Mucosa of descending colon (tissue), 3 donors: ENCODE data around the gene TP53. TPM values are rescaled to one million over a fixed set of nuclear protein-coding genes. Genes with fewer than 3 reads are reported as not detected.

Source experiments
- ATAC-seq: fragments of 200-7000 bp; cut with Tn5 transposase; one replicate; pipeline ENCODE4 v1.9.1; 2020; ENCODE audit warnings: mild to moderate bottlenecking, moderate library complexity
- DNase-seq, 3 donors: peaks; one replicate each; pipeline ENCODE4 v3.0.0-alpha.2; 2020
- H3K36me3 ChIP-seq: fragments of 200-600 bp; one replicate; pipeline ENCODE4 v1.8.0; 2021; ENCODE audit warnings: low read depth, mild to moderate bottlenecking
- H3K4me1 ChIP-seq: fragments of 200-600 bp; one replicate; pipeline ENCODE4 v1.8.0; 2021; ENCODE audit warnings: low read depth, mild to moderate bottlenecking
- H3K4me3 ChIP-seq: fragments of 200-600 bp; one replicate; pipeline ENCODE4 v1.8.0; 2021; ENCODE audit warnings: mild to moderate bottlenecking
- H3K9me3 ChIP-seq: fragments of 200-600 bp; one replicate; pipeline ENCODE4 v1.8.0; 2021; ENCODE audit warnings: mild to moderate bottlenecking
- intact Hi-C, 2 donors: fragments of 100-400 bp; cut with DNase I in 1 of 2; cut with micrococcal nuclease in 1 of 2; formaldehyde crosslinking; loops; one replicate each; pipeline versions ENCODE4 v1.11.0 to v1.11.1; 2022; cut with DNase I, micrococcal nuclease
- total RNA-seq, 3 donors: library from RNA; stranded (reverse); fragmentation: NEBNext Ultra II Directional in 2 of 3; extraction: Animal tissue kit (Norgen Biotek cat#: 25700) in 2 of 3; gene quantifications; one replicate each; pipeline versions ENCODE4 v1.2.1 to v1.2.4, GENCODE V29; 2021 to 2023
- TF ChIP-seq, protein P1 (sequence below): fragments of 200-600 bp; IDR thresholded peaks from one replicate; pipeline ENCODE4 v1.8.0; 2022; ENCODE audit warnings: antibody characterized with exemption, mild to moderate bottlenecking
- donor health status: DM: no; HTN: no; CAD: no; lungs with moderate emphysema.
- donor health status: DM: no; HTN: no; CAD: no.
- donor health status: DM: no; HTN: yes; CAD: no.

The TP53 gene
- total RNA-seq, 3 donors from 2014 or later = 33.9 to 75.2 (median 57.0) TPM

DNA sequence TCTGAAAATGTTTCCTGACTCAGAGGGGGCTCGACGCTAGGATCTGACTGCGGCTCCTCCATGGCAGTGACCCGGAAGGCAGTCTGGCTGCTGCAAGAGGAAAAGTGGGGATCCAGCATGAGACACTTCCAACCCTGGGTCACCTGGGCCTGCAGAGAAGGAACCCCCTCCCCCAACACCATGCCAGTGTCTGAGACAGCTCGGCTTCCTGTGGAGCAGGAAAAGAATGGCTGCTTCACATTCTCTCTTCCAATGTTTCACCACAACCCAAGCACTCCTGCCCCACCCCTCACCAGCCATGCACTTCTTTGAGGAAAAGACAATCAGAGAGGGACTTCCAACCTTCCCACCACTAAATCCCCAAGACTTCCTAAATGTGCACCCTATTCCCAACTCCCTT is 10.8 kb downstream of the TP53 start:
- TF ChIP-seq, protein P1, sequence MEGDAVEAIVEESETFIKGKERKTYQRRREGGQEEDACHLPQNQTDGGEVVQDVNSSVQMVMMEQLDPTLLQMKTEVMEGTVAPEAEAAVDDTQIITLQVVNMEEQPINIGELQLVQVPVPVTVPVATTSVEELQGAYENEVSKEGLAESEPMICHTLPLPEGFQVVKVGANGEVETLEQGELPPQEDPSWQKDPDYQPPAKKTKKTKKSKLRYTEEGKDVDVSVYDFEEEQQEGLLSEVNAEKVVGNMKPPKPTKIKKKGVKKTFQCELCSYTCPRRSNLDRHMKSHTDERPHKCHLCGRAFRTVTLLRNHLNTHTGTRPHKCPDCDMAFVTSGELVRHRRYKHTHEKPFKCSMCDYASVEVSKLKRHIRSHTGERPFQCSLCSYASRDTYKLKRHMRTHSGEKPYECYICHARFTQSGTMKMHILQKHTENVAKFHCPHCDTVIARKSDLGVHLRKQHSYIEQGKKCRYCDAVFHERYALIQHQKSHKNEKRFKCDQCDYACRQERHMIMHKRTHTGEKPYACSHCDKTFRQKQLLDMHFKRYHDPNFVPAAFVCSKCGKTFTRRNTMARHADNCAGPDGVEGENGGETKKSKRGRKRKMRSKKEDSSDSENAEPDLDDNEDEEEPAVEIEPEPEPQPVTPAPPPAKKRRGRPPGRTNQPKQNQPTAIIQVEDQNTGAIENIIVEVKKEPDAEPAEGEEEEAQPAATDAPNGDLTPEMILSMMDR = no peak
- intact Hi-C loops = no loop called here
- Histone ChIP-seq H3K36me3 (peaks cover 14% of the 10 kb centered on the region), H3K4me3 (no peak overlapping the region), H3K9me3 (peaks cover 9% of the 10 kb centered on the region), H3K4me1 (no peaks in the 10 kb centered on the region)
- no peak for ATAC-seq
- DNase-seq = no peak

DNA sequence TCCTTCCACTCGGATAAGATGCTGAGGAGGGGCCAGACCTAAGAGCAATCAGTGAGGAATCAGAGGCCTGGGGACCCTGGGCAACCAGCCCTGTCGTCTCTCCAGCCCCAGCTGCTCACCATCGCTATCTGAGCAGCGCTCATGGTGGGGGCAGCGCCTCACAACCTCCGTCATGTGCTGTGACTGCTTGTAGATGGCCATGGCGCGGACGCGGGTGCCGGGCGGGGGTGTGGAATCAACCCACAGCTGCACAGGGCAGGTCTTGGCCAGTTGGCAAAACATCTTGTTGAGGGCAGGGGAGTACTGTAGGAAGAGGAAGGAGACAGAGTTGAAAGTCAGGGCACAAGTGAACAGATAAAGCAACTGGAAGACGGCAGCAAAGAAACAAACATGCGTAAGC is 12.4 kb downstream of the TP53 start:
- ATAC-seq (no peak), DNase-seq (no peak)
- H3K9me3 ChIP-seq = peaks cover 9% of the 10 kb centered on the region
- no peaks in the 10 kb centered on the region for H3K4me1 ChIP-seq
- H3K36me3 ChIP-seq = peaks cover 14% of the 10 kb centered on the region
- intact Hi-C loops = no loop called here
- no peak overlapping the region for H3K4me3 ChIP-seq
- TF ChIP-seq, protein P1 = no peak

DNA sequence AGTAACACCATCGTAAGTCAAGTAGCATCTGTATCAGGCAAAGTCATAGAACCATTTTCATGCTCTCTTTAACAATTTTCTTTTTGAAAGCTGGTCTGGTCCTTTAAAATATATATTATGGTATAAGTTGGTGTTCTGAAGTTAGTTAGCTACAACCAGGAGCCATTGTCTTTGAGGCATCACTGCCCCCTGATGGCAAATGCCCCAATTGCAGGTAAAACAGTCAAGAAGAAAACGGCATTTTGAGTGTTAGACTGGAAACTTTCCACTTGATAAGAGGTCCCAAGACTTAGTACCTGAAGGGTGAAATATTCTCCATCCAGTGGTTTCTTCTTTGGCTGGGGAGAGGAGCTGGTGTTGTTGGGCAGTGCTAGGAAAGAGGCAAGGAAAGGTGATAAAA is 14.1 kb downstream of the TP53 start:
- ATAC-seq = no peak
- Histone ChIP-seq H3K36me3 (peaks cover 20% of the 10 kb centered on the region), H3K9me3 (peaks cover 9% of the 10 kb centered on the region), H3K4me1 (no peaks in the 10 kb centered on the region), H3K4me3 (no peak overlapping the region)
- intact Hi-C loops = no loop called here
- TF ChIP-seq, protein P1 = no peak
- peak in 1 of 3 donors; percentile 63 for DNase-seq

DNA sequence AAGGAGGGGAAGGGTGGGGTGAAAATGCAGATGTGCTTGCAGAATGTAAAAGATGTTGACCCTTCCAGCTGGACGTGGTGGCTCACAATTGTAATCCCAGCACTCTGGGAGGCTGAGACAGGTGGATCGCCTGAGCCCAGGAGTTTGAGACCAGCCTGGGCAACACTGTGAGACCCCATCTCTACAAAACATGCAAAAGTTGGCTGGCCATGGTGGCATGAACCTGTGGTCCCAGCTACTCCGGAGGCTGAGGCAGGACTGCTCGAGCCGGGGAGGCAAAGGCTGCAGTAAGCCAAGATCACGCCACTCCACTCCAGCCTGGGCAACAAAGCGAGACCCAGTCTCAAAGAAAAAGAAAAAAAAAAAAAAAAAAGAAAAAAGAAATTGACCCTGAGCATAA is 18.8 kb downstream of the TP53 start:
- ATAC-seq = no peak
- Histone ChIP-seq H3K9me3 (peaks cover 4% of the 10 kb centered on the region), H3K36me3 (peaks cover 10% of the 10 kb centered on the region), H3K4me1 (no peaks in the 10 kb centered on the region), H3K4me3 (no peak overlapping the region)
- TF ChIP-seq, protein P1 = no peak
- intact Hi-C loops = no loop called here
- DNase-seq = no peak

DNA sequence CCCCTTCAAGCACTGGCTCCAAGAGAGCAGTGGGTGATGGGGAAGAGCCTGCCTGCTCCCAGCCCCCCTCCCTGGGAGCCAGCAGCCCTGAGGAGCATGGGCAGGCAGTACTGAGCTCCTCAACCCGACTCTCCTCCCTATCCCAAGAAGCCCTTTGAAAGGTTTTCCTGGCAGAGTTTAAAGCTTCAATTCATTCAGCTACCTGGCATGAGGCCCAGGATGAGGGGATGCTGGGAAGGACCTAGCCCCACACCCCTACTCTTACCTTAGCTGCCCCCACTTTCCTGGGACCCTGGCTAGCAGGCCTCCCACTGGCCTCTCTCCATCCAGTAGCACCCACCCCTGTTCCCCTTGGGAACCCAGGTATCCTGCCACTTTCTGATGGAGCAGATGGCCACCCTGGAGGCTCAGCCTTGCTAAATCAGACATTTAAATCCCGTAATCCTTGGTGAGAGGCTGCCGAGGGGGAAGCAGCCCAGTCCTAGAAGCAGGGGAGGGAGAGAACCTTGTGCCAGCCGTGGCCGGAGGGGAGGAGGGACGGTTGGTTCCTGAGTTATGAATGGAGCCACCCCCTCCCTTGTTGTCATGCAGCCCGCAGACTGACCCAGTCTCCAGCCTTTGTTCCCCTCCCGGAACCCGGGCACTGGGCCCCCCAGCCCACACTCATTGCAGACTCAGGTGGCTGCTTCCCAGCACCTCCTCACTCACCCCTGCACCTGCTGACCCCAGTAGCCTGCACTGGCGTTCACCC is 19.5 kb downstream of the TP53 start:
- TF ChIP-seq, protein P1 = no peak
- no peaks in the 10 kb centered on the region for H3K9me3 ChIP-seq
- DNase-seq (no peak), ATAC-seq (peak; percentile 12)
- H3K4me1 ChIP-seq = no peaks in the 10 kb centered on the region
- H3K4me3 ChIP-seq = no peak overlapping the region
- intact Hi-C loops = no loop called here
- H3K36me3 ChIP-seq = peaks cover 5% of the 10 kb centered on the region
